Nephron (organoid): ENCODE data around the gene PARVG.
A peak's percentile ranks its signal among the peaks of the same experiment; 100 is the strongest.

Experiments
- H3K27ac Mint-ChIP-seq, 3 experiments: 2 replicates each; pipeline ENCODE4 v1.8.0; 2020; ENCODE audit warnings: mixed read lengths in 3 of 3, mild to moderate bottlenecking in 2 of 3, moderate library complexity in 1 of 3
- H3K27me3 Mint-ChIP-seq: 2 replicates; pipeline ENCODE4 v1.8.0; 2021; ENCODE audit warnings: low read depth, mild to moderate bottlenecking, moderate library complexity, mixed read lengths
- H3K36me3 Mint-ChIP-seq: 2 replicates; pipeline ENCODE4 v1.8.0; 2020; ENCODE audit warnings: low read depth, mixed read lengths
- H3K4me1 Mint-ChIP-seq: 2 replicates; pipeline ENCODE4 v1.8.0; 2020; ENCODE audit warnings: mixed read lengths
- H3K4me3 Mint-ChIP-seq, 3 experiments: 2 replicates each; pipeline ENCODE4 v1.8.0; 2020; ENCODE audit warnings: mild to moderate bottlenecking in 3 of 3, mixed read lengths in 3 of 3, moderate library complexity in 2 of 3
- H3K9me3 Mint-ChIP-seq: 2 replicates; pipeline ENCODE4 v1.8.0; 2020; ENCODE audit warnings: mixed read lengths
- TF ChIP-seq, protein P1 (sequence below), 3 experiments: fragments of 200-600 bp; sonication (generic); IDR thresholded peaks; one replicate each; pipeline ENCODE4 v1.5.0; 2021; ENCODE audit warnings: antibody characterized with exemption in 3 of 3; ENCODE audit not compliant: unreplicated experiment in 3 of 3

Gene PARVG

DNA sequence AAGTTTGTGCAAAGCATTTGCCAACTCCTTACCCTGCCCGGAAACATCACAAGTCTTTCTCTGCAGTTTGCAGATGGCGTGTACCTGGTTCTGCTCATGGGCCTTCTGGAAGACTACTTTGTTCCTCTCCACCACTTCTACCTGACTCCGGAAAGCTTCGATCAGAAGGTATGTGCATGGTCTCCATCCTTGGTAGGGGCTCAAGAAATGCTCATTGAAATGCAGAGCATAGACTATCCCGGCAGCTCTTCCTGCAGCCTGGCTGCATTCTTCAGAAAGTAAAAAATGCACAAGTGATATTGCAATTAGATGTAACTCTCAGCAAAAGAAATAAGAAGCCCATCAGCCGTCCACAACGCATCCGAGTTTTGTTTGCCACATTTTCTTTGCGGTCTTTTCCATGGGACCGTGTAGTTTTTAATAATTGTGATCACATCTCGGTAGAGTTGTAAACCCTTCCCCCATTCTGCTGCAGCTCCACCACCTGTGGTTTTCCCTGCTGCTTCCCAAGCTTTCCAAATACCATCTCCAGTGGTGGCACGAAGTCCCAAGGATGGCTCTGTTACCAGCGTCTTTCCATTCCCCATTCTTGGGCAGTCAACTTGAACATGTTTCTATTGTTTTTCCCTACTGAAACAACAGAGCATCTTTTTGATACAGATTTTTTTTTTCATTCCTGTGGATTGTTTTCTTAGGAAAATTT, 22.7 kb upstream of the PARVG start:
- Mint-ChIP-seq H3K27ac (peak overlapping the region in 1 of 3 experiments; percentile 18), H3K4me1 (peaks cover 12% of the 10 kb centered on the region), H3K36me3 (no peaks in the 10 kb centered on the region), H3K9me3 (no peaks in the 10 kb centered on the region), H3K27me3 (peaks cover 3% of the 10 kb centered on the region), H3K4me3 (no peak overlapping the region)
- TF ChIP-seq, protein P1, sequence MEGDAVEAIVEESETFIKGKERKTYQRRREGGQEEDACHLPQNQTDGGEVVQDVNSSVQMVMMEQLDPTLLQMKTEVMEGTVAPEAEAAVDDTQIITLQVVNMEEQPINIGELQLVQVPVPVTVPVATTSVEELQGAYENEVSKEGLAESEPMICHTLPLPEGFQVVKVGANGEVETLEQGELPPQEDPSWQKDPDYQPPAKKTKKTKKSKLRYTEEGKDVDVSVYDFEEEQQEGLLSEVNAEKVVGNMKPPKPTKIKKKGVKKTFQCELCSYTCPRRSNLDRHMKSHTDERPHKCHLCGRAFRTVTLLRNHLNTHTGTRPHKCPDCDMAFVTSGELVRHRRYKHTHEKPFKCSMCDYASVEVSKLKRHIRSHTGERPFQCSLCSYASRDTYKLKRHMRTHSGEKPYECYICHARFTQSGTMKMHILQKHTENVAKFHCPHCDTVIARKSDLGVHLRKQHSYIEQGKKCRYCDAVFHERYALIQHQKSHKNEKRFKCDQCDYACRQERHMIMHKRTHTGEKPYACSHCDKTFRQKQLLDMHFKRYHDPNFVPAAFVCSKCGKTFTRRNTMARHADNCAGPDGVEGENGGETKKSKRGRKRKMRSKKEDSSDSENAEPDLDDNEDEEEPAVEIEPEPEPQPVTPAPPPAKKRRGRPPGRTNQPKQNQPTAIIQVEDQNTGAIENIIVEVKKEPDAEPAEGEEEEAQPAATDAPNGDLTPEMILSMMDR (IDR thresholded peaks at IDR 0.05; ENCODE audit: unreplicated experiment in 3 of 3): no peak

GRCh38 chr22:44158816-44159215, 21.9 kb upstream of the PARVG start:
- TF ChIP-seq, protein P1 (IDR thresholded peaks at IDR 0.05; ENCODE audit: unreplicated experiment in 3 of 3): no peak
- peak overlapping the region in 2 of 3 experiments; percentile 5 to 19 for H3K27ac Mint-ChIP-seq
- no peaks in the 10 kb centered on the region for H3K36me3 Mint-ChIP-seq
- peaks cover 3% of the 10 kb centered on the region for H3K27me3 Mint-ChIP-seq
- H3K4me1 Mint-ChIP-seq: peaks cover 12% of the 10 kb centered on the region
- H3K9me3 Mint-ChIP-seq: no peaks in the 10 kb centered on the region
- H3K4me3 Mint-ChIP-seq: no peak overlapping the region

DNA sequence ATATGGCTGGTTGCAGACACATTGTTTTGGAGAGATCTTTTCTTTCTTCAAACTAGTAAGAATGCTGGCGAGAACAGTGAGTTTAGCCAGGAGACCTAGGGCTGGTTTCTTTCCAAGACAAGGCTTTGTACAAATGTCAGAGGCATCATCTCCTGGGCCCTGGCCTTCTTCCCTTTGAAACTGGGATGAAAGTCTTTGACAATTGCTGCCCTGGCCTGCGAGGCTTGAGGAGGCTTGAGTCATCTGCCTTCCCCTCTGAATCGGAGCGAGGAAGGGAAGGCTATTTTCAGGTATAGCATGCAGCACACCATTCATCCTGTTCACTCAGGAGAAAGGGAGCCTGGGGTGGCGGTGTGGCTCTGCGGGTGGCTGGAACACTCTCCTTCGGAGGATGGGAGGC, 21.5 kb upstream of the PARVG start:
- Mint-ChIP-seq H3K4me3 (no peak overlapping the region), H3K9me3 (no peaks in the 10 kb centered on the region), H3K27me3 (peaks cover 3% of the 10 kb centered on the region)

GRCh38 chr22:44159811-44160210, 20.9 kb upstream of the PARVG start:
- TF ChIP-seq, protein P1 (IDR thresholded peaks at IDR 0.05; ENCODE audit: unreplicated experiment in 3 of 3): no peak
- H3K4me3 Mint-ChIP-seq: no peak overlapping the region
- no peak overlapping the region for H3K27ac Mint-ChIP-seq
- no peaks in the 10 kb centered on the region for H3K9me3 Mint-ChIP-seq
- H3K36me3 Mint-ChIP-seq: no peaks in the 10 kb centered on the region
- H3K27me3 Mint-ChIP-seq: peaks cover 6% of the 10 kb centered on the region
- peaks cover 12% of the 10 kb centered on the region for H3K4me1 Mint-ChIP-seq

More for the DNA sequence above, 21.5 kb upstream of the PARVG start:
- Mint-ChIP-seq H3K27ac (peak overlapping the region in 1 of 3 experiments; percentile 19), H3K4me1 (peaks cover 12% of the 10 kb centered on the region), H3K36me3 (no peaks in the 10 kb centered on the region)
- TF ChIP-seq, protein P1 (IDR thresholded peaks at IDR 0.05; ENCODE audit: unreplicated experiment in 3 of 3): no peak

- Mint-ChIP-seq H3K27ac (no peak overlapping the region), H3K36me3 (no peaks in the 10 kb centered on the region), H3K27me3 (peaks cover 7% of the 10 kb centered on the region)
Observed at GRCh38 chr22:44160421-44160820, 20.3 kb upstream of the PARVG start.

More at GRCh38 chr22:44160421-44160820, 20.3 kb upstream of the PARVG start:
- Mint-ChIP-seq H3K9me3 (no peaks in the 10 kb centered on the region), H3K4me1 (peaks cover 12% of the 10 kb centered on the region), H3K4me3 (no peak overlapping the region)
- TF ChIP-seq, protein P1 (IDR thresholded peaks at IDR 0.05; ENCODE audit: unreplicated experiment in 3 of 3): no peak
